RWPE2 (cell line): Measurements from ENCODE around the gene FAM107B.

Experiments
- ATAC-seq: fragments of 200-7000 bp; cut with Tn5 transposase; 3 replicates; pipeline ENCODE4 v1.9.1; 2021; ENCODE audit warnings: low read depth
- DNase-seq: peaks from one replicate; pipeline ENCODE4 v3.0.0-alpha.2; 2020; ENCODE audit warnings: low spot score
- H3K27ac ChIP-seq: fragments of 450-650 bp; 2 replicates; pipeline ENCODE4 v1.5.1; 2017; ENCODE audit warnings: mild to moderate bottlenecking; ENCODE audit not compliant: poor library complexity, severe bottlenecking
- H3K27me3 ChIP-seq: fragments of 250-450 bp; sonication (Bioruptor Pico); 2 replicates; pipeline ENCODE4 v1.5.1; 2021; ENCODE audit warnings: mild to moderate bottlenecking, moderate library complexity; ENCODE audit not compliant: insufficient read depth, poor library complexity, severe bottlenecking
- H3K36me3 ChIP-seq: fragments of 250-450 bp; sonication (Bioruptor Pico); 2 replicates; pipeline ENCODE4 v1.5.1; 2020; ENCODE audit warnings: low read depth, mild to moderate bottlenecking, moderate library complexity
- H3K4me1 ChIP-seq: fragments of 250-450 bp; sonication (Bioruptor Pico); 2 replicates; pipeline ENCODE4 v1.5.1; 2021; ENCODE audit warnings: mild to moderate bottlenecking, moderate library complexity; ENCODE audit not compliant: insufficient read depth, poor library complexity, severe bottlenecking
- H3K4me3 ChIP-seq: fragments of 250-450 bp; sonication (Bioruptor Pico); 2 replicates; pipeline ENCODE4 v1.5.1; 2021; ENCODE audit warnings: mild to moderate bottlenecking, moderate library complexity; ENCODE audit not compliant: severe bottlenecking
- H3K9me3 ChIP-seq: fragments of 250-450 bp; sonication (Bioruptor Pico); 2 replicates; pipeline ENCODE4 v1.5.1; 2021; ENCODE audit warnings: mild to moderate bottlenecking, moderate library complexity; ENCODE audit not compliant: severe bottlenecking
- CTCF ChIP-seq: fragments of 450-650 bp; IDR thresholded peaks from one replicate; pipeline ENCODE4 v1.5.1; 2017; ENCODE audit warnings: mild to moderate bottlenecking, moderate library complexity; ENCODE audit not compliant: poor library complexity, severe bottlenecking

The FAM107B gene

GRCh38 chr10:14481014-14481413 lies 293.7 kb downstream of the FAM107B start:
- H3K27me3 ChIP-seq: no peaks in the 10 kb centered on the region
- ATAC-seq (no peak), DNase-seq (no peak)
- peaks cover 4% of the 10 kb centered on the region for H3K4me1 ChIP-seq
- no peak for TF ChIP-seq CTCF
- H3K9me3 ChIP-seq: no peaks in the 10 kb centered on the region
- no peaks in the 10 kb centered on the region for H3K36me3 ChIP-seq
- no peak overlapping the region for H3K4me3 ChIP-seq
- no peak overlapping the region for H3K27ac ChIP-seq

GRCh38 chr10:14478604-14479003 lies 296.1 kb downstream of the FAM107B start:
- Histone ChIP-seq H3K9me3 (no peaks in the 10 kb centered on the region), H3K4me3 (no peak overlapping the region), H3K4me1 (peaks cover 4% of the 10 kb centered on the region), H3K27ac (no peak overlapping the region), H3K27me3 (no peaks in the 10 kb centered on the region), H3K36me3 (no peaks in the 10 kb centered on the region)
- TF ChIP-seq CTCF: peak; percentile 9
- no peak for ATAC-seq
- no peak for DNase-seq

GRCh38 chr10:14478201-14478600 lies 296.5 kb downstream of the FAM107B start:
- Histone ChIP-seq H3K4me3 (no peak overlapping the region), H3K9me3 (no peaks in the 10 kb centered on the region), H3K27ac (no peak overlapping the region), H3K36me3 (no peaks in the 10 kb centered on the region), H3K27me3 (no peaks in the 10 kb centered on the region), H3K4me1 (peaks cover 4% of the 10 kb centered on the region)
- no peak for DNase-seq
- ATAC-seq: no peak
- TF ChIP-seq CTCF: no peak

GRCh38 chr10:14477408-14477710 lies 297.3 kb downstream of the FAM107B start:
- ATAC-seq: no peak
- Histone ChIP-seq H3K36me3 (no peaks in the 10 kb centered on the region), H3K4me1 (peaks cover 4% of the 10 kb centered on the region), H3K9me3 (no peaks in the 10 kb centered on the region), H3K4me3 (no peak overlapping the region), H3K27me3 (no peaks in the 10 kb centered on the region), H3K27ac (no peak overlapping the region)
- no peak for TF ChIP-seq CTCF
- DNase-seq: no peak

GRCh38 chr10:14476641-14477407 lies 297.9 kb downstream of the FAM107B start:
- no peak for DNase-seq
- no peaks in the 10 kb centered on the region for H3K36me3 ChIP-seq

More at GRCh38 chr10:14476641-14477407, 297.9 kb downstream of the FAM107B start:
- H3K4me3 ChIP-seq: no peak overlapping the region
- no peak for TF ChIP-seq CTCF
- H3K4me1 ChIP-seq: peaks cover 4% of the 10 kb centered on the region
- no peaks in the 10 kb centered on the region for H3K27me3 ChIP-seq
- no peak overlapping the region for H3K27ac ChIP-seq
- peak; percentile 88 for ATAC-seq
- no peaks in the 10 kb centered on the region for H3K9me3 ChIP-seq
